Sciatic nerve (tissue), 2 donors: ENCODE results near the gene MBD2. TPM values are rescaled to one million over a fixed set of nuclear protein-coding genes. Genes with fewer than 3 reads are reported as not detected.
A peak's percentile ranks its signal among the peaks of the same experiment; 100 is the strongest.
"Not testable (repeated sequence)": the region's sequence is repeated elsewhere in the genome, so short reads cannot be mapped to it uniquely, and the experiment has no call there.

Experiments used
- ATAC-seq: fragments of 200-7000 bp; cut with Tn5 transposase; one replicate; pipeline ENCODE4 v1.9.1; 2020; ENCODE audit warnings: mild to moderate bottlenecking, moderate library complexity
- DNase-seq: peaks from one replicate; pipeline ENCODE4 v3.0.0-alpha.2; 2020; ENCODE audit warnings: low spot score
- intact Hi-C: fragments of 100-400 bp; cut with DNase I; formaldehyde crosslinking; loops from one replicate; pipeline ENCODE4 v1.14.2; 2022
- total RNA-seq: library from RNA; stranded (reverse); fragmentation: NEBNext Ultra II Directional; extraction: Animal tissue kit (Norgen Biotek cat#: 25700); gene quantifications from one replicate; pipeline ENCODE4 v1.2.1, GENCODE V29; 2021
- donor health status: DM: no; HTN: no; CAD: no.
- donor health status: DM: no; HTN: no; CAD: no.

The MBD2 gene
- total RNA-seq, 1 donor from 2014 or later, result 86.8 TPM

DNA sequence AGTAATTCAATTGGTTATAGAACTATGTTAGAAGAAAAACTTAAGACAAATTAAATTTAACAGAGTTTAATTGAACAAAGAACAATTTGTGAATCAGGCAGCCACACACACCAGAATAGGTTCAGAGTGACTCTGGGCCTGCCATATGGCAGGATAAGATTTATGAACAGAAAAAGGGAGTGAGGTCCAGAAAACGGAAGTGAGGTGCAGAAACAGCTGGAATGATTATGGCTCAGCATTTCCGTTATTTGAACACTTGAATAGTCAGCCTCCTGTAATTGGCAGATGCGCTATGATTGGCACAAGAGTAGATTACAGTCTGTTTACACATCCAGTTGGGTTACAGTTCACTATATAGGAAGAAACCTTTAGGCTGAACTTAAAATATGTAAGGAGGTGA is 99.0 kb downstream of the MBD2 start:
- ATAC-seq, result no peak
- DNase-seq, result no peak
- intact Hi-C loops, result no loop called here

- intact Hi-C loops, DNase-seq, ATAC-seq: not testable (repeated sequence)
These were observed 100.6 kb downstream of the MBD2 start for GRCh38 chr18:54123720-54124440.

DNA sequence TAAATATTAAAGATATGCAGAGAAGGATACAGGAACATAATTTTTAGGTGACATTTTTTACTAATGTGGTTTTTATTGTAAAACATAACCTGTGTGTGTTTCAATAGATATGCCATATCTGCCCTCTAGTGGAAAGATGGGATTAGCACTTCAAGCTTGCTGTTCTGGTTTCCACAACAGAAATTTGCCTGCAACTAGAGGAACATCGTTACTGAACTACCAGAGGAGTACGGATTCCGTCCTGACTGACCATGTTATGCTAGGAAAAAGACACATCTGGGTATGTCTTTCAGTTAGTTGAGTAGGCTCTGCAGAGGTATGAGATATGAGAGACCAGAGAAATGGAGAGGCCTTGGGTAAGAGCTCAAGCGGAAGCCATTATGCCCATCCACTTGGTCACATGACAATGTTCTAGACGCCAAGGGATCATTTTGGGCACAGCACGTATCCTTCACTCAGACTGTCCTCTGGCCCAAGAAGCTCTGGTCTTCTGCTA is 104.9 kb downstream of the MBD2 start:
- ATAC-seq, result peak; percentile 73
- no peak for DNase-seq
- intact Hi-C loops, result no loop called here

- no peak for ATAC-seq
- DNase-seq, result no peak
- intact Hi-C loops, result no loop called here
These were observed 106.4 kb downstream of the MBD2 start for GRCh38 chr18:54117853-54118773.

DNA sequence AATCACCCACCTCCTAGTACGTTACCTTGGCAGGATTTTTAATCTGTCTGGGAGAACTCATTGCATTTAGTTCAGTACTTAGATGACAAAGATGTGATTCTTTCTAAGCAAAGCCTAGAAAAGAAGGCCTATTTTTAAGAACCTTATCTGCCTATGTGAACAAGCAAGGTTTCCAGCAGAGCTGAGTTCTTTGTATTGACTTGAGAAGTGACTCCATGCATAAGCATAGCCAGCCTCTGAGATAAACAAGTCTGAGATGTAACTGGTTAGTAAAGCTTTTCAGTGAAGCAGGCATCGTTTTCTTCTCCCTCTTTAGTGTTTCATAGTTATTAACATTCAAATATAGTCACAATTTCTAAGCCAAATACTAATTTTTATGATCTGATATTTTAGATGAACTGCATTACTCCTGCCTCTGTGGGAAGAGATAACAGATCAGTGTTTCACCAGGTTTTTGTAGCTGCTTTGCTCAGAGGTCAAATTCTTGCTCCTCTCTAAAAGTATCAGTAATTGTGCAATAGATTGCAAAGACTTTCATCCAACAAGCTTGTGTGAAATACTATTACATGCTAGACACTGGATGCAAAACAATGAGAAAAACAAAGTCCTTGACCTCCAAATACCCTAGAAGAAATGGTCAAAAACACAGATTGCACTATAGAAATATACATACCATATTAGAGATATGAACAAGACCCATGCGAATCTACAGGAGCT is 107.8 kb downstream of the MBD2 start:
- ATAC-seq (no peak), DNase-seq (no peak)
- intact Hi-C loops, result no loop called here

DNA sequence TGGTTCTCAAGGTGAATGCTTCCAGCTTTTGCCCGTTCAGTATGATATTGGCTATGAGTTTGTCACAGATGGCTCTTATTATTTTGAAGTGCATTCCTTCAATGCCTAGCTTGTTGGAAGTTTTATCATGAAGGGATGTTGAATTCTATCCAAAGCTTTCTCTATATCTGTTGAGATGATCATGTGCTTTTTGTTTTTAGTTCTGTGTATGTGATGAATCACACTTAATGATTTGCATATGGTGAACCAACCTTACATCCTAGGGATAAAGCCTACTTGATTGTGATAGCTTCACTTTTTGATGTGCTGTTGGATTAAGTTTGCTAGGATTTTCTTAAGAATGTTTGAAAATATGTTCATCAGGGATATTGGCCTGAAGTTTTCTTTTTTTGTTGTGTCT is 112.1 kb downstream of the MBD2 start:
- intact Hi-C loops, result no loop called here
- DNase-seq, result no peak
- ATAC-seq, result no peak

DNA sequence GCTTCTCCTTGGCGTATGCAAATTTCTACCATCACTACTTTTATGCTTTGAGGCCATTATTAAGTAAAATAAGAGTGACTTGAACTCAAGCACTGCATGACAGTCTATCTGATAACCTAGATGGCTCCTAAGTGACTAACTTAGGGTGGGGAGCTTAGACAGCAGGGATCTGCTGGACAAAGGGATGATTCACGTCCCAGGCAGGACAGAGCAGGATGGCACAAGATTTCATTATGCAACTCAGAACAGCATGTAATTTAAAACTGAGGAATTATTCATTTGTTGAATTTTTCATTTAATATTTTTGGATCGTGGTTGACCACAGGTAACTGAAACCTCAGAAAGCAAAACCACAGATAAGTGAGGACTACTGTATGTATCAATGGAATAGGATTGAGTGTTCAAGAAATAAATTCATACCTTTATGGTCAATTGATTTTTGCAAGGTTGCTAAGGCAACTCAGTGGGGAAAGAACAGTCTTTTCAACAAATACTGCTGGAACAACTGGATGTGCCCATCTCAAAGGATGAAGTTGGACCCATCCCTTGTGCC is 115.3 kb downstream of the MBD2 start:
- intact Hi-C loops, result no loop called here
- DNase-seq (no peak), ATAC-seq (no peak)

- intact Hi-C loops, result no loop called here
- ATAC-seq (no peak), DNase-seq (no peak)
These were observed 122.3 kb downstream of the MBD2 start for GRCh38 chr18:54102123-54102522.

Other genes starting within 250 kb of the MBD2 start
- 58.3 TPM for gene POLI, start 44.8 kb upstream of the MBD2 start, total RNA-seq
- gene STARD6, start 133.2 kb upstream of the MBD2 start, total RNA-seq, result 0.85 TPM
- gene C18orf54, start 133.2 kb upstream of the MBD2 start, total RNA-seq, result 5.9 TPM